ENCODE measurements around the gene BLID. TPM values are rescaled to one million over a fixed set of nuclear protein-coding genes. Genes with fewer than 3 reads are reported as not detected.

The BLID gene
- total RNA-seq, 1 donor from 2014 or later = not detected

- no peak for TF ChIP-seq CTCF (IDR thresholded peaks at IDR 0.05; ENCODE audit: insufficient read depth, low read length, poor library complexity, severe bottlenecking)
- Histone ChIP-seq H3K36me3 (ENCODE audit: control insufficient read depth, insufficient read depth, low read length) (no peaks in the 10 kb centered on the region), H3K4me3 (ENCODE audit: low read depth, low read length) (no peak overlapping the region), H3K27me3 (ENCODE audit: control insufficient read depth, insufficient read depth, low read length) (no peaks in the 10 kb centered on the region)
- no peak for DNase-seq (ENCODE audit: low read depth)
These were observed 30.5 kb upstream of the BLID start for GRCh38 chr11:122146475-122146874.

- TF ChIP-seq CTCF (IDR thresholded peaks at IDR 0.05; ENCODE audit: insufficient read depth, low read length, poor library complexity, severe bottlenecking) = no peak
- Histone ChIP-seq H3K4me3 (ENCODE audit: low read depth, low read length) (no peak overlapping the region), H3K27me3 (ENCODE audit: control insufficient read depth, insufficient read depth, low read length) (no peaks in the 10 kb centered on the region), H3K36me3 (ENCODE audit: control insufficient read depth, insufficient read depth, low read length) (no peaks in the 10 kb centered on the region)
- DNase-seq (ENCODE audit: low read depth) = no peak
These were observed 29.8 kb upstream of the BLID start for GRCh38 chr11:122145715-122146274.

GRCh38 chr11:122144752-122145151 is 28.7 kb upstream of the BLID start:
- no peak for DNase-seq (ENCODE audit: low read depth)
- Histone ChIP-seq H3K4me3 (ENCODE audit: low read depth, low read length) (no peak overlapping the region), H3K27me3 (ENCODE audit: control insufficient read depth, insufficient read depth, low read length) (no peaks in the 10 kb centered on the region), H3K36me3 (ENCODE audit: control insufficient read depth, insufficient read depth, low read length) (no peaks in the 10 kb centered on the region)
- no peak for TF ChIP-seq CTCF (IDR thresholded peaks at IDR 0.05; ENCODE audit: insufficient read depth, low read length, poor library complexity, severe bottlenecking)

GRCh38 chr11:122141725-122142124 is 25.7 kb upstream of the BLID start:
- TF ChIP-seq CTCF (IDR thresholded peaks at IDR 0.05; ENCODE audit: insufficient read depth, low read length, poor library complexity, severe bottlenecking) = no peak
- DNase-seq (ENCODE audit: low read depth) = no peak
- Histone ChIP-seq H3K27me3 (ENCODE audit: control insufficient read depth, insufficient read depth, low read length) (no peaks in the 10 kb centered on the region), H3K36me3 (ENCODE audit: control insufficient read depth, insufficient read depth, low read length) (no peaks in the 10 kb centered on the region), H3K4me3 (ENCODE audit: low read depth, low read length) (no peak overlapping the region)

DNA sequence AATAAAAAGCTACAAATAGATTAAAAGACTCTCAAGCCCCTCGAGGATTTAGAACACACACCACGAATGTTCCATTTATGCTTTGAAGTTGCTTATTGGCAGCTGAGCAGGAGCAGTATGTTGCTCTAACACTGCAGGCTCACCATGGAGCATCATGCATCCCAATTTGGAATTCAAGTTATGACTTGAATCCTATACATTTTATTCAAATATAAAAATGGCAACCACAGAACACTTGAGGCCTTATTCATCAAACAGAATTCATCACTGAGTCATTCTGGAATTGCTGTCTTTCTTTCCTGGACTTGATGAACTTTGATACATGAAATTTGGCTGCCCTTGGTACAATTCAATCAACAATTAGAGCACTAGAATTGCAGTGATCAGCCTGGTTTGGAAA is 24.5 kb upstream of the BLID start:
- no peak for TF ChIP-seq CTCF (IDR thresholded peaks at IDR 0.05; ENCODE audit: insufficient read depth, low read length, poor library complexity, severe bottlenecking)
- DNase-seq (ENCODE audit: low read depth) = no peak
- H3K27me3 ChIP-seq (ENCODE audit: control insufficient read depth, insufficient read depth, low read length) = no peaks in the 10 kb centered on the region

DNA sequence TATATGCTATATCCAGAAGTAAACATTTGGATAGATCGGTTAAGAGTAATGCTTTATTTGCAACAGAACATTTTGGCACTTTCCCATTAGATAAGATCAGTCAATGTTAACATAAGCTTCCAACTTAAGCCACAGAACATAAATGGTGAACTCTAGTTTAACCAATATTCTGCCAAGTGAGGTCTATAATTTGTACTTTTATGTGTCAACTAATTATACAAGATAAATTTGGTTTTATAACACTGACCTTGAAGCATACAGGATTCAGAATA is 23.5 kb upstream of the BLID start:
- Histone ChIP-seq H3K4me3 (ENCODE audit: low read depth, low read length) (no peak overlapping the region), H3K27me3 (ENCODE audit: control insufficient read depth, insufficient read depth, low read length) (no peaks in the 10 kb centered on the region), H3K36me3 (ENCODE audit: control insufficient read depth, insufficient read depth, low read length) (no peaks in the 10 kb centered on the region)
- no peak for TF ChIP-seq CTCF (IDR thresholded peaks at IDR 0.05; ENCODE audit: insufficient read depth, low read length, poor library complexity, severe bottlenecking)
- DNase-seq (ENCODE audit: low read depth) = no peak

More for the DNA sequence above, 24.5 kb upstream of the BLID start:
- Histone ChIP-seq H3K36me3 (ENCODE audit: control insufficient read depth, insufficient read depth, low read length) (no peaks in the 10 kb centered on the region), H3K4me3 (ENCODE audit: low read depth, low read length) (no peak overlapping the region)

Data from kidney epithelial cell (primary cell).